IMR-90 (cell line): ENCODE measurements around the gene FA2H. TPM values are rescaled to one million over a fixed set of nuclear protein-coding genes. Genes with fewer than 3 reads are reported as not detected.

Source experiments
- ATAC-seq: fragments of 200-7000 bp; cut with Tn5 transposase; 2 replicates; pipeline ENCODE4 v1.9.1; 2020; ENCODE audit warnings: low read depth, mild to moderate bottlenecking, moderate library complexity
- BruUV-seq: library from RNA; stranded (reverse); fragments of 400-500 nt; replicated peaks from 2 replicates; lab custom pipeline; 2021; lab: Mats Ljungman, UMichigan
- CTCF ChIA-PET: fragments of 300-600 bp; formaldehyde crosslinking; extraction: SDS; loops from one replicate; lab custom pipeline; 2021; ENCODE audit warnings: antibody characterized with exemption; lab: Yijun Ruan, JAX
- POLR2A ChIA-PET: fragments of 300-600 bp; sonication (Branson Sonifier 250); formaldehyde crosslinking; loops from one replicate; lab custom pipeline; 2022; ENCODE audit warnings: antibody characterized with exemption; ENCODE audit not compliant: unreplicated experiment; lab: Charles Lee
- DNase-seq: peaks from one replicate; pipeline ENCODE4 v3.0.0; 2013
- H2AFZ ChIP-seq: replicated peaks from 2 replicates; pipeline ENCODE3; 2013; ENCODE audit warnings: low read length, mild to moderate bottlenecking; ENCODE audit not compliant: poor library complexity
- H2AK5ac ChIP-seq: 2 replicates; pipeline ENCODE4 v1.6.1; 2013; ENCODE audit warnings: low read depth, low read length, inconsistent platforms
- H2AK9ac ChIP-seq: replicated peaks from 2 replicates; pipeline ENCODE3; 2013; ENCODE audit warnings: mild to moderate bottlenecking, low read depth, low read length, moderate library complexity; ENCODE audit not compliant: poor library complexity
- H2BK120ac ChIP-seq: 2 replicates; pipeline ENCODE4 v1.6.1; 2013; ENCODE audit warnings: low read depth, low read length, inconsistent platforms
- H2BK15ac ChIP-seq: 3 replicates; pipeline ENCODE4 v1.6.1; 2013; ENCODE audit warnings: low read depth, low read length, inconsistent platforms
- H2BK20ac ChIP-seq: 2 replicates; pipeline ENCODE4 v1.6.1; 2013; ENCODE audit warnings: low read depth, mild to moderate bottlenecking, inconsistent platforms, low read length, moderate library complexity
- H2BK5ac ChIP-seq: 2 replicates; pipeline ENCODE4 v1.6.1; 2013; ENCODE audit warnings: mild to moderate bottlenecking, low read depth, low read length, inconsistent platforms; ENCODE audit not compliant: poor library complexity, severe bottlenecking
- H3K14ac ChIP-seq: replicated peaks from 2 replicates; pipeline ENCODE4 v1.6.1; 2013; ENCODE audit warnings: low read depth, low read length, inconsistent platforms
- H3K18ac ChIP-seq: 2 replicates; pipeline ENCODE4 v1.6.1; 2013; ENCODE audit warnings: low read depth, low read length, control low read depth
- H3K23ac ChIP-seq: 2 replicates; pipeline ENCODE4 v1.6.1; 2013; ENCODE audit warnings: low read depth, low read length, inconsistent platforms
- H3K27ac ChIP-seq: 2 replicates; pipeline ENCODE4 v1.5.1; 2013; ENCODE audit warnings: mild to moderate bottlenecking, control low read depth, low read length; ENCODE audit not compliant: insufficient read depth
- H3K27me3 ChIP-seq: 2 replicates; pipeline ENCODE4 v1.6.1; 2013; ENCODE audit warnings: low read length; ENCODE audit not compliant: control insufficient read depth, insufficient read depth
- H3K36me3 ChIP-seq: 2 replicates; pipeline ENCODE4 v1.6.1; 2013; ENCODE audit warnings: low read length, mixed read lengths; ENCODE audit not compliant: control insufficient read depth, insufficient read depth
- H3K4ac ChIP-seq: 2 replicates; pipeline ENCODE4 v1.6.1; 2013; ENCODE audit warnings: low read depth, low read length, inconsistent platforms
- H3K4me1 ChIP-seq: 2 replicates; pipeline ENCODE4 v1.6.1; 2013; ENCODE audit warnings: low read length, mixed read lengths; ENCODE audit not compliant: control insufficient read depth, insufficient read depth
- H3K4me2 ChIP-seq: 2 replicates; pipeline ENCODE4 v1.6.1; 2013; ENCODE audit warnings: low read depth, mild to moderate bottlenecking, control low read depth, low read length, moderate library complexity
- H3K4me3 ChIP-seq: 2 replicates; pipeline ENCODE4 v1.5.1; 2013; ENCODE audit warnings: low read depth, mild to moderate bottlenecking, control low read depth, low read length, moderate library complexity; ENCODE audit not compliant: insufficient read depth
- H3K56ac ChIP-seq: 2 replicates; pipeline ENCODE4 v1.6.1; 2013; ENCODE audit warnings: low read length, inconsistent platforms; ENCODE audit not compliant: insufficient read depth; ENCODE audit errors: extremely low read depth
- H3K79me1 ChIP-seq, 2 experiments: 2 replicates each; pipeline ENCODE4 v1.6.1; 2013; ENCODE audit warnings: low read length in 2 of 2, inconsistent platforms in 1 of 2, low read depth in 1 of 2
- H3K9ac ChIP-seq: 2 replicates; pipeline ENCODE4 v1.6.1; 2013; ENCODE audit warnings: low read depth, low read length, control low read depth
- H3K9me1 ChIP-seq: 2 replicates; pipeline ENCODE4 v1.6.1; 2013; ENCODE audit warnings: low read length, inconsistent platforms; ENCODE audit not compliant: insufficient read depth
- H3K9me3 ChIP-seq: 2 replicates; pipeline ENCODE4 v1.6.1; 2013; ENCODE audit warnings: low read length; ENCODE audit not compliant: control insufficient read depth, insufficient read depth
- H4K20me1 ChIP-seq: 2 replicates; pipeline ENCODE4 v1.6.1; 2013; ENCODE audit warnings: low read length, inconsistent platforms; ENCODE audit not compliant: insufficient read depth
- H4K5ac ChIP-seq: 2 replicates; pipeline ENCODE4 v1.6.1; 2013; ENCODE audit warnings: mild to moderate bottlenecking, low read depth, low read length, control low read depth
- H4K8ac ChIP-seq, 2 experiments: 2 replicates each; pipeline ENCODE4 v1.6.1; 2013; ENCODE audit warnings: low read depth in 2 of 2, low read length in 2 of 2, control low read depth in 1 of 2, inconsistent platforms in 1 of 2
- H4K91ac ChIP-seq: 2 replicates; pipeline ENCODE4 v1.6.1; 2013; ENCODE audit warnings: low read depth, low read length, inconsistent platforms; ENCODE audit not compliant: insufficient read depth
- BHLHE40 ChIP-seq: fragments of 150-350 bp; IDR thresholded peaks from 2 replicates; pipeline ENCODE4 v1.6.1; 2016; ENCODE audit warnings: mild to moderate bottlenecking, low read depth, low read length
- CEBPB ChIP-seq: IDR thresholded peaks from 2 replicates; pipeline ENCODE4 v1.6.1; 2012; ENCODE audit warnings: low read depth, low read length, improper control_type of control experiment
- CHD1 ChIP-seq: IDR thresholded peaks from 2 replicates; pipeline ENCODE4 v1.6.1; 2012; ENCODE audit warnings: low read depth, low read length, improper control_type of control experiment
- CTCF ChIP-seq: conservative IDR thresholded peaks from 2 replicates; pipeline ENCODE4 v1.5.1; 2012; ENCODE audit warnings: mild to moderate bottlenecking, low read depth, low read length, improper control_type of control experiment
- ELK1 ChIP-seq: fragments of 150-350 bp; IDR thresholded peaks from 2 replicates; pipeline ENCODE4 v1.6.1; 2016; ENCODE audit warnings: low read depth, mild to moderate bottlenecking, low read length, moderate library complexity, borderline replicate concordance
- FOS ChIP-seq: fragments of 150-350 bp; IDR thresholded peaks from 2 replicates; pipeline ENCODE4 v1.6.1; 2016; ENCODE audit warnings: low read depth, low read length
- MAFK ChIP-seq: IDR thresholded peaks from 2 replicates; pipeline ENCODE4 v1.6.1; 2012; ENCODE audit warnings: low read depth, low read length, improper control_type of control experiment
- MAZ ChIP-seq: IDR thresholded peaks from 2 replicates; pipeline ENCODE4 v1.6.1; 2012; ENCODE audit warnings: low read depth, mild to moderate bottlenecking, low read length, improper control_type of control experiment, moderate library complexity, borderline replicate concordance
- MXI1 ChIP-seq: IDR thresholded peaks from 2 replicates; pipeline ENCODE4 v1.6.1; 2012; ENCODE audit warnings: low read depth, mild to moderate bottlenecking, low read length, moderate library complexity, borderline replicate concordance
- NFE2L2 ChIP-seq: fragments of 150-350 bp; IDR thresholded peaks from 2 replicates; pipeline ENCODE4 v1.6.1; 2016; ENCODE audit warnings: low read depth, mild to moderate bottlenecking, low read length
- POLR2A ChIP-seq: IDR thresholded peaks from 2 replicates; pipeline ENCODE4 v1.6.1; 2012; ENCODE audit warnings: mild to moderate bottlenecking, low read depth, low read length
- RAD21 ChIP-seq: IDR thresholded peaks from 2 replicates; pipeline ENCODE4 v1.6.1; 2012; ENCODE audit warnings: low read length, improper control_type of control experiment
- RCOR1 ChIP-seq: IDR thresholded peaks from 2 replicates; pipeline ENCODE4 v1.6.1; 2012; ENCODE audit warnings: mild to moderate bottlenecking, low read length, improper control_type of control experiment; ENCODE audit not compliant: insufficient replicate concordance
- RFX5 ChIP-seq: IDR thresholded peaks from 2 replicates; pipeline ENCODE4 v1.8.0; 2012; ENCODE audit warnings: low read depth, mild to moderate bottlenecking, low read length, moderate library complexity
- SMC3 ChIP-seq: fragments of 150-350 bp; IDR thresholded peaks from 2 replicates; pipeline ENCODE4 v1.6.1; 2016; ENCODE audit warnings: low read depth, mild to moderate bottlenecking, antibody characterized with exemption, low read length, moderate library complexity
- USF2 ChIP-seq: fragments of 150-350 bp; IDR thresholded peaks from 2 replicates; pipeline ENCODE4 v1.6.1; 2017; ENCODE audit warnings: mild to moderate bottlenecking, antibody characterized with exemption, low read length, low read depth
- WGBS, 2 experiments: methylation state at CpG; one replicate each; pipeline versions ENCODE4 v1.1.5 to v1.1.7; 2013; ENCODE audit warnings: missing lambda C conversion rate in 2 of 2; ENCODE audit not compliant: insufficient read length in 1 of 2; ENCODE audit errors: extremely low coverage in 2 of 2; 5-methylcytosine and 5-hydroxymethylcytosine counted together
- dilution Hi-C: fragments of 300-500 bp; cut with HindIII; formaldehyde crosslinking; loops from one replicate; pipeline ENCODE4 v1.14.3; 2018; ENCODE audit warnings: low sequenced_read_pairs; ENCODE audit not compliant: unreplicated experiment
- in situ Hi-C: fragments of 300-500 bp; cut with MboI; formaldehyde crosslinking; loops from 3 replicates; pipeline ENCODE4 v1.14.3; 2019; ENCODE audit warnings: low sequenced_read_pairs, inconsistent platforms, mixed read lengths
- intact Hi-C: fragments of 100-400 bp; cut with micrococcal nuclease; formaldehyde crosslinking; loops from 2 replicates; pipeline ENCODE4 v1.10.0; 2022
- polyA plus RNA-seq, 3 experiments: library from polyadenylated mRNA; depleted of rRNA; stranded (reverse); fragments of >200 nt; gene quantifications; 2 replicates each; pipeline ENCODE4 v1.2.3, GENCODE V29; 2012; ENCODE audit warnings: low replicate concordance in 1 of 3
- total RNA-seq: library from RNA; depleted of rRNA; stranded (reverse); fragments of >200 nt; gene quantifications from 2 replicates; pipeline ENCODE4 v1.2.3, GENCODE V29; 2012

The FA2H gene
- total and polyA plus RNA-seq, 2 of the 4 experiments (the other 2 are of a cell fraction) = not detected

GRCh38 chr16:74735554-74735953, 39.1 kb downstream of the FA2H start:
- Histone ChIP-seq H2BK20ac (no peak overlapping the region), H3K36me3 (no peaks in the 10 kb centered on the region), H2BK120ac (no peak overlapping the region), H4K91ac (no peak overlapping the region; the same call in 1 of the 2 replicates), H3K9ac (no peak overlapping the region), H3K27me3 (peaks cover 3% of the 10 kb centered on the region; the same call in 1 of the 2 replicates), H3K14ac (no peak overlapping the region), H4K20me1 (no peaks in the 10 kb centered on the region), H3K79me1 (no peaks in the 10 kb centered on the region), H3K56ac (no peak overlapping the region), H3K4me1 (peaks cover 13% of the 10 kb centered on the region), H4K5ac (no peak overlapping the region), H2AK9ac (no peak overlapping the region), H2BK5ac (no peak overlapping the region), H4K8ac (no peak overlapping the region), H3K4ac (no peak overlapping the region), H2AFZ (no peak overlapping the region), H3K9me1 (peaks cover 3% of the 10 kb centered on the region; the same call in 1 of the 2 replicates), H2BK15ac (no peak overlapping the region), H3K4me2 (no peak overlapping the region), H3K18ac (no peak overlapping the region), H2AK5ac (no peak overlapping the region; the same call in 1 of the 2 replicates), H3K9me3 (no peaks in the 10 kb centered on the region), H3K4me3 (no peak overlapping the region), H3K27ac (no peak overlapping the region), H3K23ac (no peak overlapping the region)
- DNase-seq = no peak
- intact Hi-C loops (no loop called here), dilution Hi-C loops (no loop called here), in situ Hi-C loops (no loop called here)
- no CpG with 5 or more reads among the region's 3 CpGs for WGBS, 2 experiments
- no TSS peak for BruUV-seq
- CTCF ChIA-PET = interaction anchor here (1.4 kb wide), 1 partner anchor 10 kb away, joined by 8 read pairs; no protein-coding TSS in a partner anchor
- no peak for ATAC-seq
- POLR2A ChIA-PET = no interaction called here
- no peak for TF ChIP-seq CEBPB
- no peak for TF ChIP-seq BHLHE40
- no peak for TF ChIP-seq SMC3
- no peak for TF ChIP-seq MAZ
- TF ChIP-seq NFE2L2 = no peak
- TF ChIP-seq CHD1 = no peak
- TF ChIP-seq RCOR1 = no peak
- TF ChIP-seq MAFK = no peak
- TF ChIP-seq MXI1 = no peak
- no peak for TF ChIP-seq POLR2A
- no peak for TF ChIP-seq CTCF
- TF ChIP-seq RFX5 = no peak
- TF ChIP-seq ELK1 = no peak
- TF ChIP-seq FOS = no peak
- no peak for TF ChIP-seq USF2
- TF ChIP-seq RAD21 = no peak
